HG03442 (cell line): ENCODE data around the gene PDE6B.
"Not testable (repeated sequence)": the region's sequence is repeated elsewhere in the genome, so short reads cannot be mapped to it uniquely, and the experiment has no call there.

Experiments
- ATAC-seq: cut with Tn5 transposase; IDR thresholded peaks from one replicate; pipeline ENCODE4 v1.9.1; 2021; ENCODE audit warnings: mild to moderate bottlenecking, moderate library complexity; ENCODE audit not compliant: unreplicated experiment

PDE6B gene

GRCh38 chr4:624705-625590 lies at the start of gene PDE6B:
PDE6B (plus strand) TSS chr4:625573; CDS start chr4:625627, 54 bp downstream.
- ATAC-seq = no peak

GRCh38 chr4:576245-576821 lies 49.0 kb upstream of the PDE6B start, which contains the start of gene TMEM271:
TMEM271 (minus strand) TSS chr4:576295; CDS start chr4:576062, 233 bp downstream.
- no peak for ATAC-seq

- no peak for ATAC-seq
These were observed 48.3 kb upstream of the PDE6B start for GRCh38 chr4:576991-577498.

DNA sequence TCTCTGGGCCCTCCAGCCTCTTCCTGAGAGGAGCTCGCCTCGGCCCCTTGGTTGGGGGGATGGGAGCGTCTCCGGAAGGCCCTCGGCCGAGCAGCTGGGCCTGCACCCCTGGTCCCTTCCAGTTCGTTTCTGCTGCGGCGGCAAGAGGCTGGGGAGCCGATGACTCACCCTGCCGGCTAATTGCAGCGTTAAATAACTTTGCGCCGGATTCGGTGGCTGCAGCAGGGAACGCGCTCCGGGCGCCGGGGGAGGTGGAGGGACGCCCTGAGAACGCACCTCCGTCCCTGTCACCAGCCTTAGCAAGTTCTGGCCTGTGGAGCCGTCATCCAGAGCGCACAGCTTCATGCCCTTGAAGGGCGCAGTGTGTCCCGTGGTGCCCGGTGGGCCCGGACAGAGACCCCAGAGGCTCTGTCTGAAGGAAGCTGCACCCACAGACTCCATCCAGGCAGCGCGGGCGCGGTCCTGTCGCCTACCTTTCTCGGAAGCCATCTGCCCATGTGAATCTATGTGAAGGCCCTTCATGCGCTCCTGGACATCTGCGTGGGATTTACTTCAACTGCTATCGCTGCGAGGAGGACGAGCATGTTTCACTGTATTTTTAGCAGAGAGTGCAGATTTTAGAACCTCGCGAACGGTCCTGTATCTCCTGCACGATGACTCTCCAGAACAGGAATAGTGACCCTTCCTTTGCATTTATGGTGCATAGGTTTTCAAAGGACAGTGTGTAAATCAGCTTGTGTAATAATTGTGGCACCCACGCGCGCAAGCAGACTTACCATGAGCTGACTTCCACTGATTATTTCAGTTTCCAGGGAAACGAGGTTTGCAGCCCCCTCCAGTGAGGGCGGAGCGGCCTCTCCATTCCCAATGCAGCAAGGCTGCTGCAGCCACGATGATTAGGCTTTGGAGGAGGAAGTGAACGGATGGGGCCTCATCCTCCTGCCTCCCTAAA lies 47.6 kb upstream of the PDE6B start:
- no peak for ATAC-seq

GRCh38 chr4:578451-579443 lies 46.6 kb upstream of the PDE6B start:
- no peak for ATAC-seq

GRCh38 chr4:579543-580175 lies 45.7 kb upstream of the PDE6B start:
- ATAC-seq = no peak

GRCh38 chr4:581181-581580 lies 44.2 kb upstream of the PDE6B start:
- no peak for ATAC-seq

DNA sequence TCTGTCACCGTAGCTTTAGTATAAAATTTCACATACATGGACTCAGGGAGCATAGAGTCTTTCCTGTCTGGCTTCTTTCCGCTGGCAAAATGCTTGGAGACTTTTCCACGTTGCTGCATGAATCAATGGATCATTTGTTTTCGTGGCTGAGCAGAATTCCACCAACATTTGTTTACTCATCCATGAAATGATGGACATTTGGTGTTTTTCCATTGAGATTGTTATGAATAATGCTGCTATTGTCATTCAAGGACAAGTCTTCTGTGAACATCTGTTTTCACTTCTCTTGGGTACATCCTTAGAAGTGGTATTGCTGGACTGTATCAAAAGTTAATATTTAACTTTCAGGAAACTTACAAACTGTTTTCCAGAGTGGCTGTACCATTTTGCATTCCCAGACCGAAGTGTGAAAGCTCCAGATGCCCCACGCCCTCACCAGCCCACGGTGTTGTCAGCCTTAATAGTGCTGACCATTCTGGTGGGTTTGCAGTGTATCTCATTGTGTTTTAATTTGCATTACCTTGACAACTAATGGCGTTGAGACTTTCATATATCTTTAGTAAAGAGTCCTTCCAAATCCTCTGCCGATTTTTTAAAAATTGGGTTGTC lies 43.5 kb upstream of the PDE6B start:
- no peak for ATAC-seq

- no peak for ATAC-seq
These were observed 41.6 kb upstream of the PDE6B start for GRCh38 chr4:583820-584219.

- ATAC-seq = no peak
These were observed 37.6 kb upstream of the PDE6B start for GRCh38 chr4:587671-588350.

- ATAC-seq = no peak
These were observed 37.0 kb upstream of the PDE6B start for GRCh38 chr4:588351-588849.

GRCh38 chr4:589219-589963 lies 36.0 kb upstream of the PDE6B start:
- no peak for ATAC-seq

DNA sequence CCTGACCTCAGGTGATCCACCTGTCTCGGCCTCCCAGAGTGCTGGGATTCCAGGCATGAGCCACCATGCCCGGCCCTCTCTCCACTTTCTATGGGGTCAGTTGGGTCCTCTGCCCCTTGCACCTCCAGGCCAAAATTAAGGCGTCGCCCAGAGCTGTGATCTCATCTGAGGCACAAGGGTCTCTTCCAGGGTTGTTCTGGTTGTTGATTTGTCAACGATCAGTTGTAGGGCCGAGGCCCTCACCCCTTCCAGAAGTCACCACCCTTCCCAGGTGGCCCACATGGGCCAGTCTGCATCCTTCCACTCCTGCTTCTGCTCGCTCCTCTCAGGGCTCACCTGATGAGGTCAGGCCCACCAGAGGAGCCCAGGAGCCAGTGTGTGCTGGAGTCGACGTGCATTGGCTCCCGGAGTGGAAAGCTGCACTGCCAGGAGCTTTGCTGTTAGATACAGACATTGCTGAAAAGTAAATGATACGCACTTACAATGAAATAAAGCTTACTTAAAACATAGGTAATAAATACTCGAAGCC lies 35.0 kb upstream of the PDE6B start:
- ATAC-seq = no peak

- not testable (repeated sequence) for ATAC-seq
These were observed 33.2 kb upstream of the PDE6B start for GRCh38 chr4:592178-592577.

- no peak for ATAC-seq
These were observed 32.4 kb upstream of the PDE6B start for GRCh38 chr4:592825-593520.

DNA sequence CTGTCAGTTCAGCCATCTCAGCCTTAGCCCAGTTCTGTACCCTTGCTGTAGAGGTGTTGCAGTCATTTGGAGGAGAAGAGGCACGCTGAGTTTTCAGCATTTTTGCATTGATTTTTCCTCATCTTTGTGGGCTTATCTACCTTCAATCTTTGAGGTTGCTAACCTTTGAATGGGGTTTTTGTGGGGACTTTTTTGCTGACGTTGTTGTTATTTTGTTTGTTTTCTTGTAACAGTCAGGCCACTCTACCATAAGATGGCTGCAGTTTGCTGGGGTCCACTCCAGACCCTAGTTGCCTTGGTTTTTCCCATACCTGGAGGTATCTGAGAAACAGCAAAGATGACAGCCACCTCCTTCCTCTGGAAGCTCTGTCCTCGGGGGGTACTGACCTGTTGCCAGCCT lies 26.4 kb upstream of the PDE6B start:
- no peak for ATAC-seq

- ATAC-seq = no peak
These were observed 25.2 kb upstream of the PDE6B start for GRCh38 chr4:600166-600565.
